HepG2 (cell line): ENCODE measurements around the gene LCTL.

ENCODE experiments used
- CEBPG ChIP-seq: IDR thresholded peaks from 2 replicates; pipeline ENCODE4 v1.6.1; 2016
- CTCF ChIP-seq: sonication (generic); formaldehyde crosslinking; IDR thresholded peaks from 2 replicates; pipeline ENCODE4 v1.5.0; 2020; ENCODE audit warnings: mild to moderate bottlenecking, missing genetic modification reagents, moderate library complexity
- EP300 ChIP-seq, 3 experiments: sonication (generic) in 1 of 3; formaldehyde crosslinking in 1 of 3; IDR thresholded peaks; 2 replicates each; pipeline versions ENCODE4 v1.5.1 to v1.6.1; 2011 to 2020; ENCODE audit warnings: low read depth in 2 of 3, low read length in 2 of 3, borderline replicate concordance in 1 of 3, improper control_type of control experiment in 1 of 3, mild to moderate bottlenecking in 1 of 3, missing genetic modification reagents in 1 of 3, moderate library complexity in 1 of 3
- KLF11 ChIP-seq: IDR thresholded peaks from 2 replicates; pipeline ENCODE4 v1.6.1; 2016; ENCODE audit warnings: missing compliant biosample characterization
- MEF2D ChIP-seq: sonication (generic); formaldehyde crosslinking; IDR thresholded peaks from 2 replicates; pipeline ENCODE4 v1.5.1; 2020; ENCODE audit warnings: mild to moderate bottlenecking, missing genetic modification reagents
- MNT ChIP-seq: fragments of 450-650 bp; IDR thresholded peaks from 2 replicates; pipeline ENCODE4 v1.6.1; 2016
- NR2C2 ChIP-seq: sonication (generic); formaldehyde crosslinking; IDR thresholded peaks from 2 replicates; pipeline ENCODE4 v1.4.0; 2020; ENCODE audit warnings: missing genetic modification reagents, mild to moderate bottlenecking, moderate library complexity, borderline replicate concordance
- PCBP2 ChIP-seq: fragments of 200-400 bp; formaldehyde crosslinking; optimal IDR thresholded peaks from 2 replicates; pipeline ENCODE3; 2018; ENCODE audit warnings: low read length, low read depth; ENCODE audit not compliant: poor library complexity, severe bottlenecking
- POLR2A ChIP-seq, 2 experiments: IDR thresholded peaks; 2 replicates each; pipeline ENCODE4 v1.6.1; 2011; ENCODE audit warnings: low read depth in 2 of 2, low read length in 2 of 2, mild to moderate bottlenecking in 1 of 2, moderate library complexity in 1 of 2; ENCODE audit not compliant: insufficient read depth in 1 of 2
- RELA ChIP-seq: sonication (generic); formaldehyde crosslinking; IDR thresholded peaks from 2 replicates; pipeline ENCODE4 v1.4.0; 2020; ENCODE audit warnings: missing genetic modification reagents
- SYNCRIP ChIP-seq: fragments of 200-400 bp; formaldehyde crosslinking; IDR thresholded peaks from 2 replicates; pipeline ENCODE4 v1.6.1; 2018; ENCODE audit warnings: mild to moderate bottlenecking, low read depth, low read length; ENCODE audit not compliant: insufficient read depth
- ZBTB14 ChIP-seq: sonication (generic); formaldehyde crosslinking; IDR thresholded peaks from 2 replicates; pipeline ENCODE4 v1.4.0; 2020; ENCODE audit warnings: missing genetic modification reagents
- ZNF275 ChIP-seq: sonication (generic); formaldehyde crosslinking; IDR thresholded peaks from 2 replicates; pipeline ENCODE4 v1.8.0; 2022; ENCODE audit warnings: missing genetic modification reagents, mild to moderate bottlenecking, inconsistent platforms, borderline replicate concordance
- ZNF354B ChIP-seq: sonication (generic); formaldehyde crosslinking; IDR thresholded peaks from 2 replicates; pipeline ENCODE4 v1.8.0; 2022; ENCODE audit warnings: mild to moderate bottlenecking, missing genetic modification reagents

- TF ChIP-seq KLF11 (CRISPR knock-in tag) (no peak), EP300 (IDR thresholded peaks at IDR 0.05; ENCODE audit: low read depth in 2 of 2, low read length in 2 of 2) (no peak), EP300 (CRISPR knock-in tag; IDR thresholded peaks at IDR 0.05; ENCODE audit: borderline replicate concordance) (no peak), ZNF275 (CRISPR knock-in tag) (no peak), ZNF354B (CRISPR knock-in tag) (no peak), NR2C2 (CRISPR knock-in tag) (no peak), POLR2A (IDR thresholded peaks at IDR 0.05; ENCODE audit: insufficient read depth in 1 of 2, low read depth in 2 of 2, low read length in 2 of 2) (no peak), RELA (CRISPR knock-in tag) (no peak), CTCF (CRISPR knock-in tag) (no peak), MEF2D (CRISPR knock-in tag) (no peak), PCBP2 (no peak), CEBPG (CRISPR knock-in tag) (no peak), MNT (no peak), ZBTB14 (CRISPR knock-in tag) (no peak), SYNCRIP (no peak)
Measured at GRCh38 chr15:66565741-66566144, at the start of gene LCTL.
